Gastroesophageal sphincter (tissue), 3 donors: ENCODE measurements around the gene CPED1.

Experiments
- CTCF ChIP-seq, 4 experiments: fragments of 200-600 bp in 2 of 4; fragments of 450-650 bp in 2 of 4; sonication (generic) in 1 of 4; IDR thresholded peaks; one replicate each; pipeline ENCODE4 v1.5.1; 2017 to 2019; ENCODE audit warnings: antibody characterized with exemption in 4 of 4, mild to moderate bottlenecking in 2 of 4, moderate library complexity in 2 of 4
- EP300 ChIP-seq: sonication (generic); formaldehyde crosslinking; IDR thresholded peaks from one replicate; pipeline ENCODE4 v1.6.1; 2017; ENCODE audit warnings: antibody characterized with exemption, mild to moderate bottlenecking
- POLR2A ChIP-seq, 2 donors: fragments of 450-650 bp; IDR thresholded peaks; one replicate each; pipeline ENCODE4 v1.6.1; 2017; ENCODE audit warnings: antibody characterized with exemption in 2 of 2, mild to moderate bottlenecking in 2 of 2, moderate library complexity in 1 of 2
- POLR2AphosphoS5 ChIP-seq: sonication (generic); formaldehyde crosslinking; IDR thresholded peaks from one replicate; pipeline ENCODE4 v1.6.1; 2017; ENCODE audit warnings: antibody characterized with exemption

DNA sequence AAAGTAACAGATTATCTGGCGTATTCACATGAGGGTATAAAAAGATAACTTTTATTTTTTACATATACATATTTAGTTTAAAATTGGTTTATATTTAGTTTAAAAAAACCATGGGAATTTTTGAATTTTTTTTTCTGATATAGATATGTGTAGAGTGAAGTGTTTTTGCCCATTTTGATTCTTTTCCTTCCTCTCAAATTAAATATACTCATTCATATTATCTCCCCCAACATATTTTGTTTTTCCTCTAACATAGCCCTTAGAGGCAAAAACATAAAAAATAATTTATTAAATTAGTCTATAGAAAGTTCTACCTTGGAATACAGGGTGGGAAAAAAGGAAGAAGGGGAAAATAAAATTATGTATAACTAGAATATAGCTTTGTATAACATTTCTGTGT lies 137.7 kb downstream of the CPED1 start:
- TF ChIP-seq CTCF (IDR thresholded peaks at IDR 0.05) (no peak), POLR2AphosphoS5 (no peak), POLR2A (IDR thresholded peaks at IDR 0.05) (no peak), EP300 (no peak)
